A549 (cell line): ENCODE results near the gene CYB5RL. TPM values are rescaled to one million over a fixed set of nuclear protein-coding genes. Genes with fewer than 3 reads are reported as not detected.
"Not testable (repeated sequence)": the region's sequence is repeated elsewhere in the genome, so short reads cannot be mapped to it uniquely, and the experiment has no call there.

Source experiments
- ATAC-seq, 2 experiments: fragments of 200-7000 bp in 1 of 2; fragments of >200 bp in 1 of 2; cut with Nextera tagmentation in 1 of 2; cut with Tn5 transposase in 1 of 2; 3 replicates each; pipeline versions ENCODE4 v1.8.0 to v1.9.1; 2018 to 2020; ENCODE audit warnings: mild to moderate bottlenecking in 1 of 2, moderate library complexity in 1 of 2
- CTCF ChIA-PET: fragments of 300-600 bp; sonication (Branson Sonifier 250); formaldehyde crosslinking; extraction: SDS; loops from one replicate; lab custom pipeline; 2021; ENCODE audit warnings: antibody characterized with exemption, inconsistent platforms; lab: Yijun Ruan, JAX
- POLR2A ChIA-PET: fragments of 350-600 bp; formaldehyde crosslinking; extraction: SDS; loops from one replicate; lab custom pipeline; 2021; ENCODE audit warnings: antibody characterized with exemption, inconsistent platforms; lab: Yijun Ruan, JAX
- DNase-seq, 2 experiments: peaks; one replicate each; pipeline versions ENCODE4 v3.0.0 to v3.0.0-alpha.2; 2011 to 2016; ENCODE audit warnings: low read depth in 1 of 2, low spot score in 1 of 2
- FAIRE-seq: peaks from 2 replicates; lab custom pipeline; 2011; peaks lifted over from hg19 to GRCh38; lab: Jason Lieb, UNC
- H3K27ac ChIP-seq, 2 experiments: fragments of >200 bp; sonication (Bioruptor Twin); formaldehyde crosslinking; 3 replicates each; pipeline ENCODE4 v1.5.1; 2016 to 2017
- H3K4me1 ChIP-seq: fragments of >200 bp; sonication (Bioruptor Twin); formaldehyde crosslinking; 3 replicates; pipeline ENCODE4 v1.6.1; 2016
- H3K4me2 ChIP-seq: fragments of >200 bp; sonication (Bioruptor Twin); formaldehyde crosslinking; 3 replicates; pipeline ENCODE4 v1.6.1; 2016
- H3K4me3 ChIP-seq: fragments of >200 bp; sonication (Bioruptor Twin); formaldehyde crosslinking; 3 replicates; pipeline ENCODE4 v1.5.1; 2016
- H3K9me3 ChIP-seq: fragments of >200 bp; sonication (Bioruptor Twin); formaldehyde crosslinking; 3 replicates; pipeline ENCODE4 v1.6.1; 2016
- CBX2 ChIP-seq: fragments of 200-600 bp; sonication (generic); IDR thresholded peaks from 2 replicates; pipeline ENCODE4 v1.6.1; 2016; ENCODE audit warnings: low read depth, mild to moderate bottlenecking, borderline replicate concordance
- CEBPB ChIP-seq, 2 experiments: fragments of >200 bp in 1 of 2; sonication (Bioruptor Twin) in 1 of 2; formaldehyde crosslinking in 1 of 2; IDR thresholded peaks; 2 replicates each; pipeline ENCODE4 v1.6.1; 2012 to 2016
- CHD4 ChIP-seq: fragments of 200-600 bp; sonication (generic); IDR thresholded peaks from 2 replicates; pipeline ENCODE4 v1.6.1; 2016; ENCODE audit warnings: antibody characterized with exemption, mild to moderate bottlenecking, borderline replicate concordance
- E2F6 ChIP-seq: IDR thresholded peaks from 2 replicates; pipeline ENCODE4 v1.6.1; 2012; ENCODE audit warnings: low read depth, borderline replicate concordance
- EHF ChIP-seq: fragments of 250-450 bp; sonication (Bioruptor Pico); IDR thresholded peaks from 2 replicates; pipeline ENCODE4 v1.5.0; 2020; ENCODE audit warnings: mild to moderate bottlenecking
- ELK1 ChIP-seq: fragments of 150-350 bp; IDR thresholded peaks from 2 replicates; pipeline ENCODE4 v1.6.1; 2014; ENCODE audit warnings: low read depth, mild to moderate bottlenecking, low read length
- FOSL2 ChIP-seq, 2 experiments: fragments of 450-650 bp in 1 of 2; fragments of >200 bp in 1 of 2; sonication (Bioruptor Twin) in 1 of 2; formaldehyde crosslinking; IDR thresholded peaks; 2 replicates each; pipeline versions ENCODE4 v1.5.0 to v1.6.1; 2016 to 2020; ENCODE audit warnings: mild to moderate bottlenecking in 1 of 2, moderate library complexity in 1 of 2
- HEYL ChIP-seq: fragments of 250-450 bp; sonication (Bioruptor Pico); IDR thresholded peaks from 2 replicates; pipeline ENCODE4 v1.8.0; 2021; ENCODE audit warnings: mild to moderate bottlenecking, moderate library complexity
- HOXB5 ChIP-seq: fragments of 250-450 bp; sonication (Bioruptor Pico); IDR thresholded peaks from 2 replicates; pipeline ENCODE4 v1.5.0; 2020; ENCODE audit warnings: mild to moderate bottlenecking, moderate library complexity
- JUN ChIP-seq, 2 experiments: fragments of >200 bp; sonication (Bioruptor Twin); formaldehyde crosslinking; IDR thresholded peaks; 2 replicates in 1 of 2; 3 replicates in 1 of 2; pipeline ENCODE4 v1.6.1; 2016 to 2017
- JUNB ChIP-seq: fragments of >200 bp; sonication (Bioruptor Twin); formaldehyde crosslinking; IDR thresholded peaks from 2 replicates; pipeline ENCODE4 v1.6.1; 2016
- KDM1A ChIP-seq: fragments of 200-600 bp; sonication (generic); IDR thresholded peaks from 2 replicates; pipeline ENCODE4 v1.6.1; 2016; ENCODE audit warnings: low read depth, mild to moderate bottlenecking
- MAZ ChIP-seq: fragments of 150-350 bp; IDR thresholded peaks from 2 replicates; pipeline ENCODE4 v1.6.1; 2014; ENCODE audit warnings: antibody characterized with exemption, low read depth, low read length, borderline replicate concordance
- PHF8 ChIP-seq: fragments of 200-600 bp; sonication (generic); IDR thresholded peaks from 2 replicates; pipeline ENCODE4 v1.6.1; 2016; ENCODE audit warnings: low read depth, mild to moderate bottlenecking, antibody characterized with exemption, moderate library complexity, borderline replicate concordance
- POLR2A ChIP-seq: IDR thresholded peaks from 2 replicates; pipeline ENCODE4 v1.6.1; 2012; ENCODE audit warnings: mild to moderate bottlenecking, low read length
- POLR2AphosphoS2 ChIP-seq: conservative IDR thresholded peaks from 2 replicates; pipeline ENCODE4 v1.6.1; 2012; ENCODE audit warnings: low read length, improper control_type of control experiment, inconsistent platforms
- RARB ChIP-seq: fragments of 250-450 bp; sonication (Bioruptor Pico); IDR thresholded peaks from 2 replicates; pipeline ENCODE4 v1.8.0; 2021; ENCODE audit warnings: mild to moderate bottlenecking, moderate library complexity
- RCOR1 ChIP-seq: fragments of 150-350 bp; IDR thresholded peaks from 2 replicates; pipeline ENCODE4 v1.6.1; 2014; ENCODE audit warnings: antibody characterized with exemption, low read length, low read depth
- RNF2 ChIP-seq: fragments of 200-600 bp; sonication (generic); IDR thresholded peaks from 2 replicates; pipeline ENCODE4 v1.6.1; 2016; ENCODE audit warnings: low read depth, mild to moderate bottlenecking, antibody characterized with exemption, moderate library complexity, borderline replicate concordance
- SMC3 ChIP-seq: fragments of >200 bp; sonication (Bioruptor Twin); formaldehyde crosslinking; IDR thresholded peaks from 3 replicates; pipeline ENCODE4 v1.6.1; 2018; ENCODE audit warnings: inconsistent platforms
- TFCP2L1 ChIP-seq: fragments of 250-450 bp; sonication (Bioruptor Pico); IDR thresholded peaks from 2 replicates; pipeline ENCODE4 v1.5.0; 2021; ENCODE audit warnings: mild to moderate bottlenecking
- USF2 ChIP-seq: fragments of 450-650 bp; IDR thresholded peaks from 2 replicates; pipeline ENCODE4 v1.6.1; 2014; ENCODE audit warnings: antibody characterized with exemption
- ZFP36 ChIP-seq: fragments of 450-650 bp; IDR thresholded peaks from 2 replicates; pipeline ENCODE4 v1.6.1; 2014; ENCODE audit warnings: borderline replicate concordance; ENCODE audit not compliant: partially characterized antibody
- ZNF302 ChIP-seq: fragments of 250-450 bp; sonication (Bioruptor Pico); IDR thresholded peaks from 2 replicates; pipeline ENCODE4 v1.9.0; 2021; ENCODE audit warnings: inconsistent platforms, mild to moderate bottlenecking, moderate library complexity
- ZSCAN20 ChIP-seq: fragments of 250-450 bp; sonication (Bioruptor Pico); IDR thresholded peaks from 2 replicates; pipeline ENCODE4 v1.8.0; 2022; ENCODE audit warnings: mild to moderate bottlenecking, moderate library complexity
- WGBS: methylation state at CpG from one replicate; pipeline ENCODE4 v1.1.6; 2017; ENCODE audit errors: missing lambda C conversion rate; 5-methylcytosine and 5-hydroxymethylcytosine counted together
- polyA plus RNA-seq, 4 experiments: library from polyadenylated mRNA; depleted of rRNA in 3 of 4; stranded (reverse); fragments of >200 nt; fragmentation: RNase III in 1 of 4; extraction: RNeasy Plus Mini Kit Qiagen cat#74134 plus additional on column Dnase treatment in 1 of 4; gene quantifications; 2 replicates in 3 of 4; 3 replicates in 1 of 4; pipeline ENCODE4 v1.2.3, GENCODE V29; 2011 to 2017
- TF ChIP-seq, protein P1 (sequence below): fragments of 200-600 bp; sonication (generic); IDR thresholded peaks from 2 replicates; pipeline ENCODE4 v1.6.1; 2016; ENCODE audit warnings: antibody characterized with exemption, mild to moderate bottlenecking, moderate library complexity

CYB5RL gene
- polyA plus RNA-seq, 2 of the 4 experiments (the other 2 are of a cell fraction): 3.6 to 4.2 TPM

DNA sequence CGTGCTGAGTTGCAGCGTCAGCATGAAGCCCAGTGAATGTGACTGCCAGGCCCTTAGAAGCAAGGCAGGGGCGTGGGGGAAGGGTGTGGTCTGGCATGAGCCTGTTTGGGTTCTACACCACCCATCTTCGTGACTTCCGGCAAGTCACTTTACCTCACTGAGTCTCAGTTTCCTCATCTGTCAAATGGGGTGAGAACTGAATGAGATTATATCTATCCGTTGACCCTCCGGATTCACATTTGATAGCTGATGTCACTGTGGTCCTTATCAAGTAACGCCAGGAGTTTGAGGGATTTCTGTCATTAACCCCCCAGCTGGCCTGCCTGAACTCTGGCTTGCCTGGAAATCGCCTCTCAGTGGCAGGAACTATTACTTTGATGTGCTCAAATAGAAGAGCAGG is 15.7 kb upstream of the CYB5RL start:
- H3K9me3 ChIP-seq: no peaks in the 10 kb centered on the region
- FAIRE-seq: no peak
- H3K27ac ChIP-seq: no peak overlapping the region
- WGBS: over 99% methylated on average over 8 of the region's 9 CpGs
- H3K4me1 ChIP-seq: no peaks in the 10 kb centered on the region
- TF ChIP-seq RCOR1 (no peak), E2F6 (no peak), RNF2 (no peak), POLR2AphosphoS2 (no peak), TFCP2L1 (CRISPR knock-in tag) (no peak), USF2 (no peak), FOSL2 (IDR thresholded peaks at IDR 0.05) (no peak), FOSL2 (CRISPR knock-in tag; IDR thresholded peaks at IDR 0.05) (no peak), HOXB5 (no peak), CBX2 (no peak), JUN (IDR thresholded peaks at IDR 0.05) (no peak), RARB (CRISPR knock-in tag) (no peak)
- no peak overlapping the region for H3K4me3 ChIP-seq
- ChIA-PET POLR2A (no interaction called here), CTCF (interaction anchor here (1.2 kb wide), 1 partner anchor 274 kb away, joined by 3 read pairs; no protein-coding TSS in a partner anchor)
- no peak for DNase-seq
- ATAC-seq: no peak
- H3K4me2 ChIP-seq: no peak overlapping the region

DNA sequence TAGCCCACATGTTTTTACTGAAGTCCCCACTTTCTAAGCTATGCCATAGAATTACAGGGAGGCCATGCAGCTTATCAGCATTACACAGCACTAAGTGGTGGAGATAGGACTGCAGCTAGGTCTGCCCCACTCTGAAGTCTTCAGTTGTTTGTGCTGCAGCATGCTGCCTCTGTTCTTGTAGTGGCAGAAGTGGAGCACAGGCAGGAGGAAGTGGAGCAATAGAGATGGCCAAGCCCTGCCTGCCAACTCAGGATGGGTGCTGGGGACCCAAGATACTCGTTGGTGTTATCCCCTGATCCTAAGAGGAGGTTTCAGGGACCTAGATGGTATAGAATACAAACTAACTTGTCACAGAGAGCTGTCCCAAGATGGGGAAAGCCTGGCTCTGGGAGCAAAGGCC is 13.0 kb upstream of the CYB5RL start:
- FAIRE-seq (no peak), ATAC-seq (no peak)
- CTCF ChIA-PET: interaction anchor here (0.9 kb wide), 1 partner anchor 50 kb away, joined by 4 read pairs; no protein-coding TSS in a partner anchor
- TF ChIP-seq PHF8 (no peak), POLR2A (no peak), POLR2AphosphoS2 (no peak), KDM1A (no peak), HEYL (no peak), JUNB (no peak), ZFP36 (no peak), CEBPB (IDR thresholded peaks at IDR 0.05) (no peak), ELK1 (no peak), EHF (CRISPR knock-in tag) (no peak), ZNF302 (no peak), RCOR1 (no peak), CHD4 (no peak), MAZ (no peak), CBX2 (no peak), SMC3 (no peak), ZSCAN20 (CRISPR knock-in tag) (no peak)
- TF ChIP-seq, protein P1, sequence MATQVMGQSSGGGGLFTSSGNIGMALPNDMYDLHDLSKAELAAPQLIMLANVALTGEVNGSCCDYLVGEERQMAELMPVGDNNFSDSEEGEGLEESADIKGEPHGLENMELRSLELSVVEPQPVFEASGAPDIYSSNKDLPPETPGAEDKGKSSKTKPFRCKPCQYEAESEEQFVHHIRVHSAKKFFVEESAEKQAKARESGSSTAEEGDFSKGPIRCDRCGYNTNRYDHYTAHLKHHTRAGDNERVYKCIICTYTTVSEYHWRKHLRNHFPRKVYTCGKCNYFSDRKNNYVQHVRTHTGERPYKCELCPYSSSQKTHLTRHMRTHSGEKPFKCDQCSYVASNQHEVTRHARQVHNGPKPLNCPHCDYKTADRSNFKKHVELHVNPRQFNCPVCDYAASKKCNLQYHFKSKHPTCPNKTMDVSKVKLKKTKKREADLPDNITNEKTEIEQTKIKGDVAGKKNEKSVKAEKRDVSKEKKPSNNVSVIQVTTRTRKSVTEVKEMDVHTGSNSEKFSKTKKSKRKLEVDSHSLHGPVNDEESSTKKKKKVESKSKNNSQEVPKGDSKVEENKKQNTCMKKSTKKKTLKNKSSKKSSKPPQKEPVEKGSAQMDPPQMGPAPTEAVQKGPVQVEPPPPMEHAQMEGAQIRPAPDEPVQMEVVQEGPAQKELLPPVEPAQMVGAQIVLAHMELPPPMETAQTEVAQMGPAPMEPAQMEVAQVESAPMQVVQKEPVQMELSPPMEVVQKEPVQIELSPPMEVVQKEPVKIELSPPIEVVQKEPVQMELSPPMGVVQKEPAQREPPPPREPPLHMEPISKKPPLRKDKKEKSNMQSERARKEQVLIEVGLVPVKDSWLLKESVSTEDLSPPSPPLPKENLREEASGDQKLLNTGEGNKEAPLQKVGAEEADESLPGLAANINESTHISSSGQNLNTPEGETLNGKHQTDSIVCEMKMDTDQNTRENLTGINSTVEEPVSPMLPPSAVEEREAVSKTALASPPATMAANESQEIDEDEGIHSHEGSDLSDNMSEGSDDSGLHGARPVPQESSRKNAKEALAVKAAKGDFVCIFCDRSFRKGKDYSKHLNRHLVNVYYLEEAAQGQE: no peak
- TF ChIP-seq, all 56 proteins: peak for 0
- Histone ChIP-seq H3K4me1 (no peaks in the 10 kb centered on the region), H3K9me3 (no peaks in the 10 kb centered on the region), H3K4me3 (no peak overlapping the region), H3K27ac (no peak overlapping the region), H3K4me2 (no peak overlapping the region)
- POLR2A ChIA-PET: no interaction called here
- DNase-seq: no peak
- WGBS: 50% methylated on average over 1 of the region's 1 CpG

DNA sequence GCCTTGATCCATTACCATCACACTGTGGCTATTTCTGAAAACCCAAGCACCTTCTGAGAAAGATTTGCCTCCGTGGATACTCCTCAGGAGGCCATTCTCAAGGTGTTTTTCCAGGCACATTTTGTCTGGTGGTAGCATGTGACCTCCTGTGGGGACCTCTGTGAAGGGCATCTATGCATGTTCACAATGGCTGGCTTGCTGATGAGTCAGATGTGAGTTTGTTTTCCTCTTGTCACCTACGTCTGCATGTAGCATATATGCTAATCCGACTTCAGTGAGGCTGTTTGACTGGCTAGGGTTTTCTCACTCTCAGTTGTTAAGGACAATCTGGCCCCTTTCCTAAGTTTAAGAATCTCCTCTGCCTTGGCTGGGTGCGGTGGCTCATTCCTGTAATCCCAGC is 8.1 kb upstream of the CYB5RL start:
- CTCF ChIA-PET, DNase-seq, POLR2A ChIA-PET, ATAC-seq, H3K9me3 ChIP-seq, H3K27ac ChIP-seq, H3K4me1 ChIP-seq, H3K4me2 ChIP-seq, H3K4me3 ChIP-seq, FAIRE-seq: not testable (repeated sequence)
- WGBS: 63% methylated on average over 4 of the region's 4 CpGs
